CD4-positive, alpha-beta T cell (primary cell): Measurements from ENCODE around the gene RETREG1. TPM values are rescaled to one million over a fixed set of nuclear protein-coding genes. Genes with fewer than 3 reads are reported as not detected.

Experiments used
- ATAC-seq: fragments of 200-7000 bp; cut with Tn5 transposase; one replicate; pipeline ENCODE4 v1.10.0; 2022; ENCODE audit warnings: mild to moderate bottlenecking; ENCODE audit not compliant: poor library complexity
- CTCF ChIA-PET: fragments of 350-600 bp; sonication (Branson Sonifier 250); formaldehyde crosslinking; loops from one replicate; lab custom pipeline; 2021; ENCODE audit warnings: antibody characterized with exemption, inconsistent platforms; lab: Charles Lee
- POLR2A ChIA-PET: fragments of 350-600 bp; sonication (Branson Sonifier 250); formaldehyde crosslinking; loops from one replicate; lab custom pipeline; 2021; ENCODE audit warnings: antibody characterized with exemption, inconsistent platforms; lab: Charles Lee
- DNase-seq, 14 experiments: peaks; one replicate each; pipeline ENCODE4 v3.0.0-alpha.2; 2013 to 2020; ENCODE audit warnings: mixed read lengths in 2 of 14
- H3K27ac ChIP-seq, 2 donors: one replicate each; pipeline versions ENCODE4 v1.5.1 to v1.7.0; 2013; ENCODE audit warnings: low read length in 2 of 2, low read depth in 1 of 2, mild to moderate bottlenecking in 1 of 2
- H3K27me3 ChIP-seq, 2 experiments: 1 replicate in 1 of 2; 2 replicates in 1 of 2; pipeline versions ENCODE4 v1.6.1 to v1.7.0; 2013; ENCODE audit warnings: low read length in 2 of 2, control low read depth in 1 of 2, mild to moderate bottlenecking in 1 of 2, moderate library complexity in 1 of 2; ENCODE audit not compliant: insufficient read depth in 2 of 2, control insufficient read depth in 1 of 2
- H3K36me3 ChIP-seq: one replicate; pipeline ENCODE4 v1.6.1; 2013; ENCODE audit warnings: low read length, control low read depth; ENCODE audit not compliant: insufficient read depth
- H3K4me1 ChIP-seq: one replicate; pipeline ENCODE4 v1.6.1; 2013; ENCODE audit warnings: low read length, control low read depth; ENCODE audit not compliant: insufficient read depth
- H3K4me3 ChIP-seq: one replicate; pipeline ENCODE4 v1.5.1; 2013; ENCODE audit warnings: mild to moderate bottlenecking, low read length, moderate library complexity
- H3K9me3 ChIP-seq, 2 experiments: 1 replicate in 1 of 2; 2 replicates in 1 of 2; pipeline versions ENCODE4 v1.6.1 to v1.7.0; 2013; ENCODE audit warnings: low read length in 2 of 2, mild to moderate bottlenecking in 2 of 2, control low read depth in 1 of 2, moderate library complexity in 1 of 2; ENCODE audit not compliant: control insufficient read depth in 1 of 2, insufficient read depth in 1 of 2
- H3K27ac Mint-ChIP-seq: one replicate; pipeline ENCODE4 v1.8.0; 2020; ENCODE audit warnings: mixed read lengths
- H3K27me3 Mint-ChIP-seq: one replicate; pipeline ENCODE4 v1.8.0; 2021; ENCODE audit warnings: mixed read lengths
- H3K36me3 Mint-ChIP-seq: one replicate; pipeline ENCODE4 v1.8.0; 2021; ENCODE audit warnings: low read depth, mixed read lengths
- H3K4me1 Mint-ChIP-seq: one replicate; pipeline ENCODE4 v1.8.0; 2021; ENCODE audit warnings: low read depth, mixed read lengths
- H3K4me3 Mint-ChIP-seq: one replicate; pipeline ENCODE4 v1.8.0; 2020; ENCODE audit warnings: mild to moderate bottlenecking, mixed read lengths
- H3K9me3 Mint-ChIP-seq: one replicate; pipeline ENCODE4 v1.8.0; 2020; ENCODE audit warnings: mixed read lengths
- intact Hi-C, 2 experiments: fragments of 100-400 bp; cut with DNase I in 1 of 2; cut with micrococcal nuclease in 1 of 2; formaldehyde crosslinking; loops; one replicate each; pipeline versions ENCODE4 v1.15.1 to v1.9.0; 2023 to 2025; cut with DNase I, micrococcal nuclease
- total RNA-seq, 174 experiments: library from RNA in 2 of 174; stranded (reverse) in 2 of 174; gene quantifications; one replicate each; pipeline ENCODE4 v1.2.3 and lab custom pipeline; 2021 to 2026
- TF ChIP-seq, protein P1 (sequence below): fragments of 200-600 bp; IDR thresholded peaks from one replicate; pipeline ENCODE4 v1.8.0; 2022; ENCODE audit warnings: antibody characterized with exemption, mild to moderate bottlenecking

Gene RETREG1
- total RNA-seq, 2 experiments from 2014 or later, result 68.9 to 69.7 TPM

DNA sequence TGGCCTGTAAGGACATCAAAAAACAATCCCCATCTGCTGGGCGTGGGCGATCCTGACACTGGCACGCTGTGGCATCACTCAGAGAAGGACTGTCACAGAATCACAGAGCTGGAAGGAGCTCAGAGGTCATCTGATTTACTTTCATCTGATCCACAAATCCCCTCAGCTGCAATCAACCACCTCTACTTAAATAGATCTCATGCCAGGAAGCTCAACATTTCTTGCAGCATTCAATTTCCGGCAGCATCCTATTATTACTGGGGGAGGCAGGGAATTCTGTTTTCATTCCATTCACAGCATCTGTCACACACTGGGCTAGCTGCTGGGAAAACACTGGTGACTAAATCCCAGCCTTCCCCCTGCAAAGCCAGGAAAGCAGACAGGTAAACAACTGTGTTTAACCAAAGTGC, 38.3 kb downstream of the RETREG1 start:
- Mint-ChIP-seq H3K9me3 (no peaks in the 10 kb centered on the region), H3K4me1 (peaks cover 62% of the 10 kb centered on the region), H3K4me3 (no peak overlapping the region), H3K27ac (no peak overlapping the region), H3K27me3 (no peaks in the 10 kb centered on the region), H3K36me3 (peaks cover 25% of the 10 kb centered on the region)
- Histone ChIP-seq H3K4me3 (no peak overlapping the region), H3K4me1 (peaks cover 8% of the 10 kb centered on the region), H3K27me3 (no peaks in the 10 kb centered on the region), H3K36me3 (no peaks in the 10 kb centered on the region), H3K9me3 (no peaks in the 10 kb centered on the region), H3K27ac (no peak overlapping the region)
- ChIA-PET POLR2A (interaction anchor here (1.3 kb wide), 1 partner anchor 66 kb away, joined by 3 read pairs; no protein-coding TSS in a partner anchor), CTCF (no interaction called here)
- intact Hi-C loops, result no loop called here
- ATAC-seq (no peak), DNase-seq (no peak)
- TF ChIP-seq, protein P1, sequence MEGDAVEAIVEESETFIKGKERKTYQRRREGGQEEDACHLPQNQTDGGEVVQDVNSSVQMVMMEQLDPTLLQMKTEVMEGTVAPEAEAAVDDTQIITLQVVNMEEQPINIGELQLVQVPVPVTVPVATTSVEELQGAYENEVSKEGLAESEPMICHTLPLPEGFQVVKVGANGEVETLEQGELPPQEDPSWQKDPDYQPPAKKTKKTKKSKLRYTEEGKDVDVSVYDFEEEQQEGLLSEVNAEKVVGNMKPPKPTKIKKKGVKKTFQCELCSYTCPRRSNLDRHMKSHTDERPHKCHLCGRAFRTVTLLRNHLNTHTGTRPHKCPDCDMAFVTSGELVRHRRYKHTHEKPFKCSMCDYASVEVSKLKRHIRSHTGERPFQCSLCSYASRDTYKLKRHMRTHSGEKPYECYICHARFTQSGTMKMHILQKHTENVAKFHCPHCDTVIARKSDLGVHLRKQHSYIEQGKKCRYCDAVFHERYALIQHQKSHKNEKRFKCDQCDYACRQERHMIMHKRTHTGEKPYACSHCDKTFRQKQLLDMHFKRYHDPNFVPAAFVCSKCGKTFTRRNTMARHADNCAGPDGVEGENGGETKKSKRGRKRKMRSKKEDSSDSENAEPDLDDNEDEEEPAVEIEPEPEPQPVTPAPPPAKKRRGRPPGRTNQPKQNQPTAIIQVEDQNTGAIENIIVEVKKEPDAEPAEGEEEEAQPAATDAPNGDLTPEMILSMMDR, result no peak

DNA sequence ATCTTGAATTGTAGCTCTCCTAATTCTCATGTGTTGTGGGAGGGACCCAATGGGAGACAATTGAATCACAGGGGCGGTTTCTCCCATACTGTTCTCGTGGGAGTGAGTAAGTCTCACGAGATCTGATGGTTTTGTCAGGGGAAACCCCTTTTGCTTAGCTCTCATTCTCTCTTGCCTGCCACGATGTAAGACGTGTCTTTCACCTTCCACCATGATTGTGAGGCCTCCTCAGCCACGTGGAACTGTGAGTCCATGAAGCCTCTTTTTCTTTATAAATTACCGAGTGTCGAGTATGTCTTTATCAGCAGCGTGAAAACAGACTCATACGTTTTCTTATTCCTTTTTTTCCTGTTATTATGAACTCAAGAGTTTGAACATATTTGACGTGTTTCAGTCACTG, 39.1 kb downstream of the RETREG1 start:
- H3K27ac Mint-ChIP-seq, result no peak overlapping the region
- H3K4me1 Mint-ChIP-seq, result peaks cover 67% of the 10 kb centered on the region
- no peak for ATAC-seq

DNA sequence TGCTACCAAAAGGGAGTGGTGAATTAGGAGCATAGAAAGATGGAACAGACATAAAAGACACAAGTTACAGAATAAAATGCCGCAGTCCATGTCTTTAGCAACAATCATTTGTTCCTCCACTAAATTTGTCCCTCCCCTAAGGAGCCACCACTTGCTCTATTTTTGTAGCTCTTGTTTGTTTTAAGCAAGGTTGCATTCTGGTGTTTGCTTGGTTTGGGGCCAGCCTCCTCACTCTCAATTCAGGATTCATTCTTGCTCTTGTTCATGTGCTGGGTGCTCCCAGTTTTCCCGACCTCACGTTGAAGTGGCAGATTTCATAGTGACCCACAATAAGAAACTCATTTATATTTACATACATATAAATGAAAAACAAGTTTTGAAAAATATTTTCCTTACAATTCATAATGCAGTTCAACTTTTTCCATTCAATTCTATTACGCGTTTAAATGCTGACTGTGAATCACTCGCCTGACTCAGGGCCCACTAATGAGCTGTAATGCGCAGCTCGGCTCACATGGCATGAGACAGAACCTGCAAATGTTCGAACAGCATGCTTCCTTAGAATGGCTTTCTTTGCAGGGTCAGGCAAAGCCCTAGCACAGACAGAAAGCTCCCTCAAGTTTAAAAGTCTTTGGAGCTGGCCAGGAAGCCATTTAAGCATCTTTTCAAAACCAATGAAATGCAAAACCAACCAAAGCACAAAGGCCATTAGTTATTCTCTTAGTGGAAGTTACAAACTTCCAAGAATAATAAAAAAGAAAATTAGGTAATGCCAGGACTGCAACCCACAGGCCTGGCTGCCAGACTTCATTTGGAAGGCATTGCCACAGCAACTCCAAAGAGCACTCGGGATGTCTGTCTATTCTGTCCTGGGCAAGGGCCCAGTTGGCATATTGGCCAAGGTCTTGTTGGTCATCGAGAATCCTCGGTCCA, 41.7 kb downstream of the RETREG1 start:
- Mint-ChIP-seq H3K36me3 (peaks cover 27% of the 10 kb centered on the region), H3K4me3 (no peak overlapping the region), H3K4me1 (peaks cover 51% of the 10 kb centered on the region), H3K27ac (no peak overlapping the region), H3K9me3 (no peaks in the 10 kb centered on the region), H3K27me3 (no peaks in the 10 kb centered on the region)
- TF ChIP-seq, protein P1, result no peak
- POLR2A ChIA-PET, result no interaction called here
- ATAC-seq (no peak), DNase-seq (no peak)
- Histone ChIP-seq H3K36me3 (peaks cover 10% of the 10 kb centered on the region), H3K27me3 (no peaks in the 10 kb centered on the region), H3K9me3 (no peaks in the 10 kb centered on the region), H3K4me1 (peaks cover 4% of the 10 kb centered on the region), H3K4me3 (no peak overlapping the region), H3K27ac (no peak overlapping the region)
- intact Hi-C loops, result no loop called here
- CTCF ChIA-PET, result interaction anchor here (1.0 kb wide), 1 partner anchor 10 kb away, joined by 3 read pairs; no protein-coding TSS in a partner anchor

More for the DNA sequence above, 39.1 kb downstream of the RETREG1 start:
- Mint-ChIP-seq H3K27me3 (no peaks in the 10 kb centered on the region), H3K9me3 (no peaks in the 10 kb centered on the region), H3K4me3 (no peak overlapping the region), H3K36me3 (peaks cover 29% of the 10 kb centered on the region)
- H3K4me1 ChIP-seq, result peaks cover 8% of the 10 kb centered on the region
- no peak for DNase-seq
- no peak overlapping the region for H3K27ac ChIP-seq
- no peaks in the 10 kb centered on the region for H3K9me3 ChIP-seq
- intact Hi-C loops, result no loop called here
- TF ChIP-seq, protein P1, result no peak
- no peak overlapping the region for H3K4me3 ChIP-seq
- CTCF ChIA-PET, result interaction anchor here (0.6 to 1.0 kb wide), 2 partner anchors 25 to 40 kb away, joined by 3 to 6 read pairs; no protein-coding TSS in a partner anchor
- H3K27me3 ChIP-seq, result no peaks in the 10 kb centered on the region
- POLR2A ChIA-PET, result interaction anchor here (1.3 kb wide), 1 partner anchor 67 kb away, joined by 3 read pairs; no protein-coding TSS in a partner anchor
- H3K36me3 ChIP-seq, result no peaks in the 10 kb centered on the region
